T follicular helper cell (primary cell): ENCODE measurements around the gene ZNF541.

Experiments
- DNase-seq: peaks from one replicate; pipeline ENCODE4 v3.0.0-alpha.2; 2020; ENCODE audit warnings: low read depth
- total RNA-seq, 2 experiments: gene quantifications; one replicate each; lab custom pipeline; 2026; lab: John Stamatoyannopoulos, UW

The ZNF541 gene, protein sequence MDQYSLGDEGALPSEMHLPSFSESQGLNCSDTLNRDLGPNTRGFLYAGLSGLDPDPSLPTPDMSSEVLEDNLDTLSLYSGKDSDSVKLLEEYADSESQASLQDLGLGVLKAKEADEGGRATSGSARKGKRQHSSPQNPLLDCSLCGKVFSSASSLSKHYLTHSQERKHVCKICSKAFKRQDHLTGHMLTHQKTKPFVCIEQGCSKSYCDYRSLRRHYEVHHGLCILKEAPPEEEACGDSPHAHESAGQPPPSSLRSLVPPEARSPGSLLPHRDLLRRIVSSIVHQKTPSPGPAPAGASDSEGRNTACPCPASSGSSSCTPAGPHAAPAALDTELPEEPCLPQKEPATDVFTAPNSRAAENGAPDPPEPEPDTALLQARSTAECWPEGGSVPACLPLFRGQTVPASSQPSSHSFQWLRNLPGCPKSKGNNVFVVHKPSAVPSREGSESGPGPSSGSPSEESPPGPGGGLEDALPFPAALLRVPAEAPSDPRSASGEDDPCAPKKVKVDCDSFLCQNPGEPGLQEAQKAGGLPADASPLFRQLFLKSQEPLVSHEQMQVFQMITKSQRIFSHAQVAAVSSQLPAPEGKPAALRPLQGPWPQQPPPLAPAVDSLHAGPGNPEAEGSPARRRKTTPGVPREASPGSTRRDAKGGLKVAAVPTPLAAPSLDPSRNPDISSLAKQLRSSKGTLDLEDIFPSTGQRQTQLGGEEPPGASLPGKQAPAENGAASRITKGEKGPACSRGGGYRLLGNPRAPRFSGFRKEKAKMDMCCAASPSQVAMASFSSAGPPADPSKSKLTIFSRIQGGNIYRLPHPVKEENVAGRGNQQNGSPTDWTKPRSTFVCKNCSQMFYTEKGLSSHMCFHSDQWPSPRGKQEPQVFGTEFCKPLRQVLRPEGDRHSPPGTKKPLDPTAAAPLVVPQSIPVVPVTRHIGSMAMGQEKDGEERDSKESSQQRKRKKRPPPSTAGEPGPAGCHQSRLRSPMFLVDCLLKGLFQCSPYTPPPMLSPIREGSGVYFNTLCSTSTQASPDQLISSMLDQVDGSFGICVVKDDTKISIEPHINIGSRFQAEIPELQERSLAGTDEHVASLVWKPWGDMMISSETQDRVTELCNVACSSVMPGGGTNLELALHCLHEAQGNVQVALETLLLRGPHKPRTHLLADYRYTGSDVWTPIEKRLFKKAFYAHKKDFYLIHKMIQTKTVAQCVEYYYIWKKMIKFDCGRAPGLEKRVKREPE (N-terminal part only)
- total RNA-seq, result 0.52 to 0.90 reads per million in 2 experiments

GRCh38 chr19:47573071-47574026, at the start of gene ZNF541:
TSS of gene ZNF541 (minus strand) at chr19:47573148. CDS start at chr19:47555856, 17,292 bp downstream.
- DNase-seq, result peak; percentile 80

- DNase-seq, result no peak
Measured at GRCh38 chr19:47619763-47620162, 46.8 kb upstream of the ZNF541 start.

- no peak for DNase-seq
Measured at GRCh38 chr19:47618771-47619170, 45.8 kb upstream of the ZNF541 start.

GRCh38 chr19:47615714-47616113, 42.8 kb upstream of the ZNF541 start:
- no peak for DNase-seq

DNA sequence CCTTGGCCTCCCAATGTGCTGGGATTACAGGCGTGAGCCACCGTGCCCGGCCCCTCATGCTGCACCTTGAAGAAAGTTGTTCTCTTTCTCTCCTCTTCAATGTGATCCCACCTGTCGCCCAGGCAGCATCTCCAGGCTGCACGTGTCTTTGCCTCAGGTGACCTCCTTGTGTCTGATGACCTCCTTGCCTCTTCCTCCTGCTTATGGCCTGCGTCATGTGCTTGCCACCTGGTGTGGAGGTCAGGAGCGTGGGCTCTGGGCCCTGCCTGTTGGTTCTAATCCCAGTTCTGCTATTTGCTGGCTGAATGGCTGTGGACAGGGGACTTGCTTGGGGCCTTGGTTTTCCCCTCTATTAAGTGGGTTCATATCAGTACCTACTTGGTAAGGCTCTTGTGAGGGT, 42.3 kb upstream of the ZNF541 start:
- DNase-seq, result no peak

DNA sequence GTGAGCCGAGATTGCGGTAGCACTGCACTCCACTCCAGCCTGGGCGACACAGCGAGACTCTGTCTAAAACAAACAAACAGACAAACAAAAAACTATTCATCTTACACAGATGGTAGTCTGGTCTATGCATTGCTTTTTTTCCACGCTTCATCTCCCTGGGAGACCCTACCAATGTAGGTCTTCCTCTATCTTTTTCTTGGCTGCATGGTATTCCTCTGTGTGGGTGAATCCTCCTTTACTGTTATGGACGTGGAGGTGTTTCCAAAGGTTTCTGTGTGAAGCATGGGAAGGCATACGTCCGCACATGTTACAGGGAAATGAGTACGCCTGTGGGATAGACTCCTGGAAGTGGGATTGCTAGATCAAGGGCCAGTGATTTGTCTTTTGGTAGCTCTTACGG, 41.6 kb upstream of the ZNF541 start:
- no peak for DNase-seq

DNA sequence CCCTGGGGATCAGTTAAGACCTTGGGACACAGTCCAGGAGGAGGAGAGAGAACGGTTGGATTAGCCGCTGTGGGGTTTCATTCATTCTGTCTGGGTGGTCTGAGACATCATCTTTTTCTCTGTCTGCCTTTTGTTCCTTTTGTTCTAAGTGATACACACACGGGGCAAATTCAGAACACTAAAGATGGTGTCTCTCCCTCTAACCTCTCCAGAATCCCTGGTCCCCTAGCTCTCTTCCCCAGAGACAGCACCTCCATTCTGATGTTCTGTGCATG, 41.0 kb upstream of the ZNF541 start:
- no peak for DNase-seq

GRCh38 chr19:47613165-47614020, 40.4 kb upstream of the ZNF541 start:
- no peak for DNase-seq

- DNase-seq, result no peak
Measured at GRCh38 chr19:47610902-47611301, 38.0 kb upstream of the ZNF541 start.

GRCh38 chr19:47609906-47610894, 37.3 kb upstream of the ZNF541 start:
- DNase-seq, result peak; percentile 21

DNA sequence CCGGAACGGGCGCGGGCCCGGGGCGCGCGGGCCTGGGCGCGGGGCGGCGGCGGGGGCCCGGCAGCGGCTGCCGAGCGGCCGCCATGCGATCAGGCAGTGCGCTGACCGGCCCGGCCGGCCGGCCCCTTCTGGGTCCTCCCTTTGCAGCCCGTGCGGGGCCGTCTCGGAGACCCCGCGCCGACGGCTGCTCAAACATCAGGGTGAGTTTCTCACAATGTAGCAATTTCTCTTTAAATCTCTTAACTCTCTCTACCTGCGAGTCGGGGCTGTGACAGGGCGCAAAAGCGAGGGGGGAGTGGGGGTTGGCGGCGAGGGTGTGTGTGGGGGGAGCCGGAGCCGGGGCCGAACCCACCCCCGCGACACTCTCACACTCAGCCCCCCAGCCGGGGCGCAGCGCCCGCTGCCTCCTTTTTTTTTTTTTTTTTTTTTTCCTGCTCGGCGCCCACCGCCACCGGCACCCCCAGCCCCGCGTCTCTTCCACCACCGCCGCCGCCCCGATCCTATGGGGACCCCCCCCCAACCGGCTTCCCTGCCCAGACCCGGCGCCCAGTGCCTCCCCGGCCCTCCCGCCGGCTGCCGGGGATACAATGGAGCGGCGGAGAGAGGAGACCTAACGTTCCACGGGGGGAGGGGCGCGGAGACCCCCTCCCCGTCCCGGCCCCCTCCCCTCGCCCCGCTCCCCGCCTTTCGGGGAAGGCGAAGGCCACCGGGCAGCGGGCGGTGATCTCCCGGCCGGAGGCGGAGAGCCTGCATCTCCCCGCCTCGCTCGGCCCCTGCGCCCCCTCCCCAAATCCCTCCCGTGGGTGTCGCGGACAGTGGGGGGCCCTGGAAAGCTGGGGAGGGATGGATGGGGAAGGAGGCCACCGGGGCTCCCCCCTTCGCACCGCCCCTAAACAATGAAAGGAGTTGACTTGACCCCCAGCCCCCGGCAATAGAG, 36.3 kb upstream of the ZNF541 start, which contains the start of gene BICRA:
Gene BICRA (plus strand): TSS at position 166 of the 937 bp plus-strand sequence. CDS start 64,441 bp downstream, outside the sequence.
- peak; percentile 73 for DNase-seq

GRCh38 chr19:47608074-47608918, 35.3 kb upstream of the ZNF541 start:
- DNase-seq, result peak; percentile 92

GRCh38 chr19:47607564-47608073, 34.7 kb upstream of the ZNF541 start:
- DNase-seq, result no peak

DNA sequence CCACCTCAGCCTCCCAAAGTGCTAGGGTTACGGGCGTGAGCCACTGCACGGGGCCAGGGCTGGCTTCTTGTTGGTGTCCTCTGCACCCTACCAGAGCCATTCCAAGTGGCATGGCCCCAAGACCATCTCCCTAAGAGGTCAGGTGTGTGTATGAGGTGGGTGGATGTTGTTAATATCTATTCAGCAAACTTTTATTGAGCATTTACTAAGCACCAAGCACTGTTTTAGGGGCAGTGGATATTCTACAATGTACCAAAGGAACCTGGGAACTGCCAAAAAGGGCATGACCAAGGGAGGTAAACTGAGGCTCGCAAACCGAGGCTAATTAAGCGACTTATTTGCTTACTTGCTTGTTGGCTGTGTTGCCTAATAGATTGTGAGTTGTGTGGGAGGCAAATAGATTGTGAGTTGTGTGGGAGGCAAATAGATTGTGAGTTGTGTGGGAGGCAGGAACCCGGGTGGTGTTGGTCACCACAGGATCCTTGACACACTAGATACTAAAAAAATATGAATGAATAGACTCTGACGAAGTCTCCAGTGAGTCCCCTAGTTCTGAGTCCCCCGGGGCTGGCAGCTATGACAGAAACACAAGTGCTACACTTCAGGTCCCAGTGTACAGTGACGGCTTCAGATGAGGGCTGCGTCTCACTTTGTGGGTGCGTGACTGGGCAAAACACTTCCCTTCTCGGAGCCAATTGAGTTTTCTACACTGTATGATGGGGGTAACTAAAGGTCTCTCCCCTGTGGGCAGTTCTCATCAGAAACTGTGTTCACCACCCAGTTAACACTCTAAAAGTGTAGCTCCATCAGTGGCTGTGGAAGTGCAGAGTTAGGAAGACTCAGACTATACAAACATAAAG, 31.0 kb upstream of the ZNF541 start:
- no peak for DNase-seq

GRCh38 chr19:47601180-47601904, 28.4 kb upstream of the ZNF541 start:
- no peak for DNase-seq
